T-helper 22 cell (primary cell): ENCODE results near the gene LUC7L2.
"Not testable (repeated sequence)": the region's sequence is repeated elsewhere in the genome, so short reads cannot be mapped to it uniquely, and the experiment has no call there.

Source experiments
- DNase-seq: peaks from one replicate; pipeline ENCODE4 v3.0.0-alpha.2; 2020; ENCODE audit warnings: low read depth

The LUC7L2 gene

GRCh38 chr7:139451638-139452037, 91.9 kb downstream of the LUC7L2 start:
- no peak for DNase-seq

GRCh38 chr7:139452958-139453672, 93.4 kb downstream of the LUC7L2 start:
- no peak for DNase-seq

GRCh38 chr7:139453673-139454321, 94.1 kb downstream of the LUC7L2 start:
- no peak for DNase-seq

GRCh38 chr7:139455789-139456188, 96.1 kb downstream of the LUC7L2 start:
- DNase-seq, result no peak

- no peak for DNase-seq
These were observed 96.8 kb downstream of the LUC7L2 start for GRCh38 chr7:139456511-139456910.

GRCh38 chr7:139457153-139457946, 97.7 kb downstream of the LUC7L2 start:
- DNase-seq, result no peak

- not testable (repeated sequence) for DNase-seq
These were observed 103.7 kb downstream of the LUC7L2 start for GRCh38 chr7:139463421-139463820.

- not testable (repeated sequence) for DNase-seq
These were observed 104.8 kb downstream of the LUC7L2 start for GRCh38 chr7:139464511-139464910.

- DNase-seq, result not testable (repeated sequence)
These were observed 105.4 kb downstream of the LUC7L2 start for GRCh38 chr7:139465072-139465471.

- not testable (repeated sequence) for DNase-seq
These were observed 108.0 kb downstream of the LUC7L2 start for GRCh38 chr7:139467729-139468128.

- DNase-seq, result not testable (repeated sequence)
These were observed 108.6 kb downstream of the LUC7L2 start for GRCh38 chr7:139468281-139468680.

- no peak for DNase-seq
These were observed 112.2 kb downstream of the LUC7L2 start for GRCh38 chr7:139471740-139472353.
